Transverse colon (tissue), 4 donors: Measurements from ENCODE around the gene TOP1.

ENCODE experiments used
- EP300 ChIP-seq: sonication (generic); formaldehyde crosslinking; IDR thresholded peaks from one replicate; pipeline ENCODE4 v1.6.1; 2017; ENCODE audit warnings: antibody characterized with exemption, low read depth
- POLR2A ChIP-seq: fragments of 450-650 bp; IDR thresholded peaks from one replicate; pipeline ENCODE4 v1.6.1; 2016; ENCODE audit warnings: antibody characterized with exemption, mild to moderate bottlenecking, moderate library complexity
- POLR2AphosphoS5 ChIP-seq, 3 donors: sonication (generic); formaldehyde crosslinking; IDR thresholded peaks; one replicate each; pipeline ENCODE4 v1.6.1; 2016; ENCODE audit warnings: antibody characterized with exemption in 3 of 3
- TF ChIP-seq, protein P1 (sequence below), 5 experiments: fragments of 200-600 bp in 3 of 5; fragments of 450-650 bp in 2 of 5; sonication (generic) in 3 of 5; IDR thresholded peaks; 1 replicate in 2 of 5; 2 replicates in 3 of 5; pipeline ENCODE4 v1.5.1; 2016 to 2017; ENCODE audit warnings: antibody characterized with exemption in 5 of 5, inconsistent platforms in 3 of 5, mild to moderate bottlenecking in 2 of 5, moderate library complexity in 1 of 5

DNA sequence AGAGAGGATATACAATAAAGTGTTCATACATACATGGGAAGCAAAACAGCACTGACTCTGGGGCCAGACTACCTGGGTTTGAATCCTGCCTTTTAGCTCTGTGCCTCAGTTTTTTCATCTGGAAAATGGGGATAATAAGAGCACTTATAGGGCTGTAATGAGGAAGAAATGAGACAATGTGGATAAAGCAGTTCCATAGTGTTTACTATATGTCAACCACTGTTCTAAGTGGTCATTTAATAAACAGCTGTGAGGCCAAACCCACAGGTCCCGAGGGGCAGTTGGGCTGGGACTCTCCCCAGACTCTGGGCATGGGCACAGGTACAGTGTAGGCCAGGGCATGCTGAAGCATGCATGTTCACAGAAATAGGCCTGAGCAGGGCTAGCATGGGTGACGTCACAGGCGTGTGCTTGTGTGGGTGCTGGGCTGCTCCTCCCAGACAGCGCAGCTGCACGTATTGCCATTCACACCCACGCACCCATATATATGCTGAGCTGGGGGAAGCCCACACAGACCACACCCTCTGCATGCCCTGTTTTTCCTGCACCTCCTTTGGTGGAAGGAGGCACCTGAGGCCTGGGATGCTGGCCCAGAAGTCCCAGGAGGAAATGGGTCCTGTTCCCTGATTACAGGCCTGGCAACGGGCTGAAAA is 105.2 kb downstream of the TOP1 start:
- TF ChIP-seq, protein P1, sequence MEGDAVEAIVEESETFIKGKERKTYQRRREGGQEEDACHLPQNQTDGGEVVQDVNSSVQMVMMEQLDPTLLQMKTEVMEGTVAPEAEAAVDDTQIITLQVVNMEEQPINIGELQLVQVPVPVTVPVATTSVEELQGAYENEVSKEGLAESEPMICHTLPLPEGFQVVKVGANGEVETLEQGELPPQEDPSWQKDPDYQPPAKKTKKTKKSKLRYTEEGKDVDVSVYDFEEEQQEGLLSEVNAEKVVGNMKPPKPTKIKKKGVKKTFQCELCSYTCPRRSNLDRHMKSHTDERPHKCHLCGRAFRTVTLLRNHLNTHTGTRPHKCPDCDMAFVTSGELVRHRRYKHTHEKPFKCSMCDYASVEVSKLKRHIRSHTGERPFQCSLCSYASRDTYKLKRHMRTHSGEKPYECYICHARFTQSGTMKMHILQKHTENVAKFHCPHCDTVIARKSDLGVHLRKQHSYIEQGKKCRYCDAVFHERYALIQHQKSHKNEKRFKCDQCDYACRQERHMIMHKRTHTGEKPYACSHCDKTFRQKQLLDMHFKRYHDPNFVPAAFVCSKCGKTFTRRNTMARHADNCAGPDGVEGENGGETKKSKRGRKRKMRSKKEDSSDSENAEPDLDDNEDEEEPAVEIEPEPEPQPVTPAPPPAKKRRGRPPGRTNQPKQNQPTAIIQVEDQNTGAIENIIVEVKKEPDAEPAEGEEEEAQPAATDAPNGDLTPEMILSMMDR (IDR thresholded peaks at IDR 0.05) = no peak
- TF ChIP-seq EP300 = no peak
- no peak for TF ChIP-seq POLR2AphosphoS5 (IDR thresholded peaks at IDR 0.05)
- TF ChIP-seq POLR2A = no peak
